ENCODE data around the gene REG3G.

Gene REG3G

DNA sequence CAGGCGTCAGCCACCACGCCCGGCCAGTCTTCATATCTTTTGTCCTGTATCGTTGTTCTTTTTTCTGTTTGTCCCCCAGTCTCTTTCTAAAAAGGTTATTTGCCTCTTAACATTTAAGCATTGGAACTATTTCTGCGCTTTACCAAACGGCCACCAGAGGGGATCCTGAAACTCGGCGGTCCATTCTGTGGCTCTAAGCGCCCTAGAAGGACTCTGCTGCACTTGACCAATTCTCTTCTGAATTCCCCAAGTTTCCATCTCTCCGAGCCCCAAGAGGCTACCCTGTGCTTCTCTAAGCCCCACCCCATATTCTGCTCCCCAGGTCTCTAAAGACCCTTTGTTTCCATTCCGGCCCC is 33.1 kb upstream of the REG3G start:
- Histone ChIP-seq H3K27ac (no peak overlapping the region), H3K4me3 (ENCODE audit: low read depth in 1 of 2, low read length in 1 of 2) (no peak overlapping the region), H3K9me3 (no peaks in the 10 kb centered on the region), H3K27me3 (peaks cover 87% of the 10 kb centered on the region), H3K36me3 (no peaks in the 10 kb centered on the region), H3K4me1 (ENCODE audit: control insufficient read depth in 1 of 2, insufficient read depth in 1 of 2, low read depth in 1 of 2, low read length in 1 of 2) (no peaks in the 10 kb centered on the region)
- TF ChIP-seq, protein P1, sequence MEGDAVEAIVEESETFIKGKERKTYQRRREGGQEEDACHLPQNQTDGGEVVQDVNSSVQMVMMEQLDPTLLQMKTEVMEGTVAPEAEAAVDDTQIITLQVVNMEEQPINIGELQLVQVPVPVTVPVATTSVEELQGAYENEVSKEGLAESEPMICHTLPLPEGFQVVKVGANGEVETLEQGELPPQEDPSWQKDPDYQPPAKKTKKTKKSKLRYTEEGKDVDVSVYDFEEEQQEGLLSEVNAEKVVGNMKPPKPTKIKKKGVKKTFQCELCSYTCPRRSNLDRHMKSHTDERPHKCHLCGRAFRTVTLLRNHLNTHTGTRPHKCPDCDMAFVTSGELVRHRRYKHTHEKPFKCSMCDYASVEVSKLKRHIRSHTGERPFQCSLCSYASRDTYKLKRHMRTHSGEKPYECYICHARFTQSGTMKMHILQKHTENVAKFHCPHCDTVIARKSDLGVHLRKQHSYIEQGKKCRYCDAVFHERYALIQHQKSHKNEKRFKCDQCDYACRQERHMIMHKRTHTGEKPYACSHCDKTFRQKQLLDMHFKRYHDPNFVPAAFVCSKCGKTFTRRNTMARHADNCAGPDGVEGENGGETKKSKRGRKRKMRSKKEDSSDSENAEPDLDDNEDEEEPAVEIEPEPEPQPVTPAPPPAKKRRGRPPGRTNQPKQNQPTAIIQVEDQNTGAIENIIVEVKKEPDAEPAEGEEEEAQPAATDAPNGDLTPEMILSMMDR (IDR thresholded peaks at IDR 0.05): no peak

DNA sequence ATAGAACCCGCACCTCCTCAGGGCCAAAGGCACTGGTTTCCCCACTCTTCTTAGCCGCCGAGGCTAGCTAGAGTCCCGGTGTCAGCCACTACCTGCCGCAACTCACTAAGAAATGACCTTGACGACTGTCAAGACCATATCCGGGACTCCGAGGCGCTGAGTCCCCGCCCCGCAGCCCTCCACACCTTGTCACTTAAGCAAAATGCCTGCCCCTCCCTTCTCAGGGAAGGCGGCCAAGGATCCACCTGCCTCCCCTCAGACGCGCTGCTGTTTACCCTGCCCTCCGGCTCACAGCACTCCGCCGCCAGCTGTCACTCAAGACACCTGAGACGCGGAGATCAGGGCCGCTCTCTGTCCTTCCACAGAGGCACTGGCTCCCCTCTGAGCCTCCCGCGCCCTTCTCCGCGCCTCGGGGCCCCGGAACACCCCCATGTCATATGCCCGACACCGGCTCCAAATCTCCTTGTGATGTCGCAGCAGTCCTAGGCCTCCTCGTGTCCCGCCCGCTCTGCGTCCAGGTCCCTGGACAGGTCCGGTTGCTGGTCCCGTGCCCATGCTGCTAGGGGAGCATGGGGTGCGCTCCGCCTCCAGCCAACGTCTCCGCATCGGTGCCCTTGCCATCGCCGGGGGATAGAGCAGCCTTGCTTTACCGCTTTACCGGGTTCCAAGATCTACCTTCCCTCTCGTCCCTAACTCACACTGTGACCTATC is 32.5 kb upstream of the REG3G start:
- Histone ChIP-seq H3K36me3 (no peaks in the 10 kb centered on the region), H3K9me3 (no peaks in the 10 kb centered on the region), H3K4me1 (ENCODE audit: control insufficient read depth in 1 of 2, insufficient read depth in 1 of 2, low read depth in 1 of 2, low read length in 1 of 2) (no peaks in the 10 kb centered on the region), H3K4me3 (ENCODE audit: low read depth in 1 of 2, low read length in 1 of 2) (no peak overlapping the region), H3K27ac (no peak overlapping the region), H3K27me3 (peaks cover 85% of the 10 kb centered on the region)
- TF ChIP-seq, protein P1 (IDR thresholded peaks at IDR 0.05): no peak

DNA sequence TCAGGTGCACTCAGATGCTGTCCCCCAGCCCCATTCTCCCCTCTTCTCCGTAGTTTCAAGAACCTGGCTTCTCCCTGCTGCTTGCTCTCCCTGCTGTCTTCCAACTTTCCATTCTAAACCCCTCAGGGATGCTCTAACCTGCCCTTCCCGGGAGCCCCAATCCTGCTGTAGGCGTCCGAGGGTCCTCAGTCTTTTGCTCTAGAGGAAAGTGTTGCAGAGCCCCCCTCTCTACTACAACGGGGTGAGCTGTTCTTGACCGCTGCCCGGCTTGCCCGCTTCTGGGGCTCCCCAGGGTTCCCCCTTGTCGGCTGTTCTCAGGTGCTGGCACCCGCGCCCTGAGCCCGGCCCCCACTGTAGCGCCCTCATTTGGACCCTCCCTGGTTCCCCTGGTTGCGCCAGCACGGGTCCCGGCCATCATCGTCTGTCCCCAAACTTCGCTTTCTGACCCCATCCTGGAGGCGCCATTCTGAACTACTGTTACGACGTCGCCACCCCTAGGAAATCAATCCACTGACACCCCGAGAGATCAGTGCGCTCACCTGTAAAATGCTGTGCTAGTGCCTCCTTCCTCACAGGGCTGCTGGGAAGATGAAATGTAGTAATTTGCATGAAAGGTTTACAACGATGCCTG is 31.9 kb upstream of the REG3G start:
- Histone ChIP-seq H3K9me3 (no peaks in the 10 kb centered on the region), H3K4me3 (ENCODE audit: low read depth in 1 of 2, low read length in 1 of 2) (no peak overlapping the region), H3K36me3 (no peaks in the 10 kb centered on the region), H3K27me3 (peaks cover 81% of the 10 kb centered on the region), H3K4me1 (ENCODE audit: control insufficient read depth in 1 of 2, insufficient read depth in 1 of 2, low read depth in 1 of 2, low read length in 1 of 2) (no peaks in the 10 kb centered on the region), H3K27ac (no peak overlapping the region)
- TF ChIP-seq, protein P1 (IDR thresholded peaks at IDR 0.05): no peak

DNA sequence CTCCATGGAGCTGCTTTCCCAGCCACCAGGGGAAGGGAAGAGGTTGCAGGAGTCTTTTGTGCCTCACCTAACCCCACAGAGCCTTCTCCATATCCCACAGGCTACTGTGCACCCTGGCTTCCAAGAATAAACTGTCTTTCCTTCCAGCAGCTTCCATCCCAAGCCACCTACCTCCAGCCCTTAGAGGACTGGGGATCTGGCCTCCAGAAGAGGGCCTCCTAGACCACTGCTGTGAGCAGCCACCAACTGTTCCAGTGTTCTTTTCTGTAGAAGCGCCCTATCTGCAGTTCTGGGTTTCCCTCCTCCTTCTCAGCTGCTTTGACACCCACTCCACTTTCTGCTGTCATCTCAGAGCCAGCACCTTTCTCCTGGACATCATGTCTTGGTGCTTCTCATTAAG is 30.7 kb upstream of the REG3G start:
- Histone ChIP-seq H3K36me3 (no peaks in the 10 kb centered on the region), H3K4me1 (ENCODE audit: control insufficient read depth in 1 of 2, insufficient read depth in 1 of 2, low read depth in 1 of 2, low read length in 1 of 2) (no peaks in the 10 kb centered on the region), H3K27me3 (peaks cover 70% of the 10 kb centered on the region), H3K27ac (no peak overlapping the region), H3K9me3 (no peaks in the 10 kb centered on the region), H3K4me3 (ENCODE audit: low read depth in 1 of 2, low read length in 1 of 2) (no peak overlapping the region)
- TF ChIP-seq, protein P1 (IDR thresholded peaks at IDR 0.05): no peak

DNA sequence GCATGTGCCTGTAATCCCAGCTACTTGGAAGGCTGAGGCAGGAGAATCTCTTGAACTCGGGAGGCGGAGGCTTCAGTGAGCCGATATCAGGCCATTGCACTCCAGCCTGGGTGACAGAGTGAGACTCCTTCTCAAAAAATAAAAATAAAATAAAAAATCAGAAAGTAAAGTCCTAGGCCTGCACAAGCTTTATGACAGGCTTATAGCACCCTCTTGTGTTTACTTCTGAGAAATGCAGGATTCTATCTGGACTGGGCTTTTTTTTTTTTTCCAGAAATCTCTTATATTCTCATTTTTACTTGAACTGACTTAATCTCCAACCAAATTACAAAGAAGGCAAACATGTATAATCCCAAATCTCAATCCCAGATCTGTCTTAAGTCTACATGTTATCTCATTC is 26.1 kb upstream of the REG3G start:
- TF ChIP-seq, protein P1 (IDR thresholded peaks at IDR 0.05): no peak

More for the DNA sequence above, 26.1 kb upstream of the REG3G start:
- H3K4me3 ChIP-seq (ENCODE audit: low read depth in 1 of 2, low read length in 1 of 2): no peak overlapping the region
- H3K9me3 ChIP-seq: no peaks in the 10 kb centered on the region
- H3K4me1 ChIP-seq (ENCODE audit: control insufficient read depth in 1 of 2, insufficient read depth in 1 of 2, low read depth in 1 of 2, low read length in 1 of 2): no peaks in the 10 kb centered on the region
- no peak overlapping the region for H3K27ac ChIP-seq
- H3K27me3 ChIP-seq: peaks cover 24% of the 10 kb centered on the region
- H3K36me3 ChIP-seq: no peaks in the 10 kb centered on the region

Data from neutrophil (primary cell).